ENCODE results near the gene CEP290.

CEP290 gene

GRCh38 chr12:88184196-88184595, 42.3 kb upstream of the CEP290 start:
- DNase-seq (ENCODE audit: low spot score): no peak
- TF ChIP-seq CTCF (IDR thresholded peaks at IDR 0.05; ENCODE audit: borderline replicate concordance, control extremely low read depth, extremely low read depth, insufficient read depth, missing control alignments): no peak
- in situ Hi-C loops (cut with MboI; ENCODE audit: low sequenced_read_pairs, unreplicated experiment): no loop called here

GRCh38 chr12:88182416-88182815, 40.5 kb upstream of the CEP290 start:
- in situ Hi-C loops (cut with MboI; ENCODE audit: low sequenced_read_pairs, unreplicated experiment): no loop called here
- DNase-seq (ENCODE audit: low spot score): no peak
- TF ChIP-seq CTCF (IDR thresholded peaks at IDR 0.05; ENCODE audit: borderline replicate concordance, control extremely low read depth, extremely low read depth, insufficient read depth, missing control alignments): no peak

- no peak for TF ChIP-seq CTCF (IDR thresholded peaks at IDR 0.05; ENCODE audit: borderline replicate concordance, control extremely low read depth, extremely low read depth, insufficient read depth, missing control alignments)
- DNase-seq (ENCODE audit: low spot score): no peak
- in situ Hi-C loops (cut with MboI; ENCODE audit: low sequenced_read_pairs, unreplicated experiment): no loop called here
These were observed 40.0 kb upstream of the CEP290 start for GRCh38 chr12:88181881-88182280.

GRCh38 chr12:88179436-88180014, 37.6 kb upstream of the CEP290 start:
- DNase-seq (ENCODE audit: low spot score): no peak
- in situ Hi-C loops (cut with MboI; ENCODE audit: low sequenced_read_pairs, unreplicated experiment): no loop called here
- TF ChIP-seq CTCF (IDR thresholded peaks at IDR 0.05; ENCODE audit: borderline replicate concordance, control extremely low read depth, extremely low read depth, insufficient read depth, missing control alignments): no peak

GRCh38 chr12:88175544-88175943, 33.7 kb upstream of the CEP290 start:
- no peak for DNase-seq (ENCODE audit: low spot score)
- TF ChIP-seq CTCF (IDR thresholded peaks at IDR 0.05; ENCODE audit: borderline replicate concordance, control extremely low read depth, extremely low read depth, insufficient read depth, missing control alignments): no peak
- in situ Hi-C loops (cut with MboI; ENCODE audit: low sequenced_read_pairs, unreplicated experiment): no loop called here

- in situ Hi-C loops (cut with MboI; ENCODE audit: low sequenced_read_pairs, unreplicated experiment): loop anchor here (25.0 kb wide), 1 partner anchor 814 kb away; no protein-coding TSS in a partner anchor
- no peak for DNase-seq (ENCODE audit: low spot score)
These were observed 31.0 kb upstream of the CEP290 start for GRCh38 chr12:88172844-88173407.

More at GRCh38 chr12:88172844-88173407, 31.0 kb upstream of the CEP290 start:
- TF ChIP-seq CTCF (IDR thresholded peaks at IDR 0.05; ENCODE audit: borderline replicate concordance, control extremely low read depth, extremely low read depth, insufficient read depth, missing control alignments): no peak
